ENCODE data around the gene CIT.

Gene CIT

GRCh38 chr12:119730381-119730780 is 146.7 kb downstream of the CIT start:
- no peaks in the 10 kb centered on the region for H3K27me3 ChIP-seq (ENCODE audit: insufficient read depth, low read length)
- no peaks in the 10 kb centered on the region for H3K9me3 ChIP-seq (ENCODE audit: insufficient read depth, low read depth, low read length)
- WGBS, result 96% methylated on average over 13 of the region's 13 CpGs
- no peak overlapping the region for H3K9ac ChIP-seq (ENCODE audit: low read depth, low read length)
- no peaks in the 10 kb centered on the region for H3K4me1 ChIP-seq (ENCODE audit: insufficient read depth, low read length)
- no peak overlapping the region for H3K27ac ChIP-seq (ENCODE audit: low read depth, low read length)
- peaks cover 72% of the 10 kb centered on the region for H3K36me3 ChIP-seq (ENCODE audit: insufficient read depth, low read length)
- no peak overlapping the region for H3K4me3 ChIP-seq (ENCODE audit: low read length)

GRCh38 chr12:119729871-119730270 is 147.2 kb downstream of the CIT start:
- Histone ChIP-seq H3K4me3 (ENCODE audit: low read length) (no peak overlapping the region), H3K36me3 (ENCODE audit: insufficient read depth, low read length) (peaks cover 67% of the 10 kb centered on the region), H3K9ac (ENCODE audit: low read depth, low read length) (no peak overlapping the region), H3K27me3 (ENCODE audit: insufficient read depth, low read length) (no peaks in the 10 kb centered on the region), H3K4me1 (ENCODE audit: insufficient read depth, low read length) (no peaks in the 10 kb centered on the region), H3K9me3 (ENCODE audit: insufficient read depth, low read depth, low read length) (no peaks in the 10 kb centered on the region), H3K27ac (ENCODE audit: low read depth, low read length) (no peak overlapping the region)
- WGBS, result 96% methylated on average over 6 of the region's 8 CpGs

- Histone ChIP-seq H3K27me3 (ENCODE audit: insufficient read depth, low read length) (no peaks in the 10 kb centered on the region), H3K9me3 (ENCODE audit: insufficient read depth, low read depth, low read length) (no peaks in the 10 kb centered on the region), H3K4me3 (ENCODE audit: low read length) (no peak overlapping the region), H3K9ac (ENCODE audit: low read depth, low read length) (no peak overlapping the region), H3K4me1 (ENCODE audit: insufficient read depth, low read length) (no peaks in the 10 kb centered on the region), H3K36me3 (ENCODE audit: insufficient read depth, low read length) (peaks cover 53% of the 10 kb centered on the region), H3K27ac (ENCODE audit: low read depth, low read length) (no peak overlapping the region)
- 93% methylated on average over 6 of the region's 6 CpGs for WGBS
Measured at GRCh38 chr12:119728444-119728745, 148.7 kb downstream of the CIT start.

GRCh38 chr12:119727600-119728443 is 149.3 kb downstream of the CIT start:
- Histone ChIP-seq H3K9me3 (ENCODE audit: insufficient read depth, low read depth, low read length) (no peaks in the 10 kb centered on the region), H3K4me1 (ENCODE audit: insufficient read depth, low read length) (no peaks in the 10 kb centered on the region), H3K36me3 (ENCODE audit: insufficient read depth, low read length) (peaks cover 50% of the 10 kb centered on the region), H3K27me3 (ENCODE audit: insufficient read depth, low read length) (no peaks in the 10 kb centered on the region), H3K9ac (ENCODE audit: low read depth, low read length) (no peak overlapping the region), H3K27ac (ENCODE audit: low read depth, low read length) (no peak overlapping the region), H3K4me3 (ENCODE audit: low read length) (no peak overlapping the region)
- WGBS, result 98% methylated on average over 3 of the region's 3 CpGs

GRCh38 chr12:119725523-119725922 is 151.6 kb downstream of the CIT start:
- 95% methylated on average over 4 of the region's 4 CpGs for whole genome bisulfite sequencing
- Histone ChIP-seq H3K9me3 (ENCODE audit: insufficient read depth, low read depth, low read length) (no peaks in the 10 kb centered on the region), H3K4me1 (ENCODE audit: insufficient read depth, low read length) (no peaks in the 10 kb centered on the region), H3K9ac (ENCODE audit: low read depth, low read length) (no peak overlapping the region), H3K36me3 (ENCODE audit: insufficient read depth, low read length) (peaks cover 57% of the 10 kb centered on the region), H3K27me3 (ENCODE audit: insufficient read depth, low read length) (no peaks in the 10 kb centered on the region), H3K27ac (ENCODE audit: low read depth, low read length) (no peak overlapping the region), H3K4me3 (ENCODE audit: low read length) (no peak overlapping the region)

- Histone ChIP-seq H3K4me1 (ENCODE audit: insufficient read depth, low read length) (no peaks in the 10 kb centered on the region), H3K9me3 (ENCODE audit: insufficient read depth, low read depth, low read length) (no peaks in the 10 kb centered on the region), H3K4me3 (ENCODE audit: low read length) (no peak overlapping the region), H3K9ac (ENCODE audit: low read depth, low read length) (no peak overlapping the region), H3K36me3 (ENCODE audit: insufficient read depth, low read length) (peaks cover 58% of the 10 kb centered on the region), H3K27ac (ENCODE audit: low read depth, low read length) (no peak overlapping the region), H3K27me3 (ENCODE audit: insufficient read depth, low read length) (no peaks in the 10 kb centered on the region)
- 96% methylated on average over 4 of the region's 4 CpGs for WGBS
Measured at GRCh38 chr12:119721306-119721705, 155.8 kb downstream of the CIT start.

DNA sequence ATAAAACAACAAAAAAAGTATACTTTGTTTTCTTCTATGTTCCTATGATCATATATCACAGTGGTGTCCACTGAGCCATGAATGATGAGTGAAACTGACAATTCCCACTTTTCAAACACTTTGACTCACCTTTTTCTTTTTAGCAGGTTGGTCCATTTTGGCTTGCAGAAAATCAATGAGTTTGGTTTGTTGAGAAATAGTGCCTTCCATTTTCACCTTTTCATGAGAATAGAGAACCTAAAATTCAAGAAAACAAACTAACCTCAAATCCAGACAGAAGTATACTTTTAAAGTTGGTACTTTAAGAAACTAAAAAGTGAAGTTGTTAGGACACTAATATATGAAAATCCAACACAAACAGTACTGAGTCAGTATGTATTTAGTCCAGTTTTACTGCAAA is 156.8 kb downstream of the CIT start:
- H3K9me3 ChIP-seq (ENCODE audit: insufficient read depth, low read depth, low read length), result no peaks in the 10 kb centered on the region
- peaks cover 61% of the 10 kb centered on the region for H3K36me3 ChIP-seq (ENCODE audit: insufficient read depth, low read length)
- no peaks in the 10 kb centered on the region for H3K4me1 ChIP-seq (ENCODE audit: insufficient read depth, low read length)
- H3K4me3 ChIP-seq (ENCODE audit: low read length), result no peak overlapping the region
- no peak overlapping the region for H3K9ac ChIP-seq (ENCODE audit: low read depth, low read length)
- no peaks in the 10 kb centered on the region for H3K27me3 ChIP-seq (ENCODE audit: insufficient read depth, low read length)
- H3K27ac ChIP-seq (ENCODE audit: low read depth, low read length), result no peak overlapping the region

DNA sequence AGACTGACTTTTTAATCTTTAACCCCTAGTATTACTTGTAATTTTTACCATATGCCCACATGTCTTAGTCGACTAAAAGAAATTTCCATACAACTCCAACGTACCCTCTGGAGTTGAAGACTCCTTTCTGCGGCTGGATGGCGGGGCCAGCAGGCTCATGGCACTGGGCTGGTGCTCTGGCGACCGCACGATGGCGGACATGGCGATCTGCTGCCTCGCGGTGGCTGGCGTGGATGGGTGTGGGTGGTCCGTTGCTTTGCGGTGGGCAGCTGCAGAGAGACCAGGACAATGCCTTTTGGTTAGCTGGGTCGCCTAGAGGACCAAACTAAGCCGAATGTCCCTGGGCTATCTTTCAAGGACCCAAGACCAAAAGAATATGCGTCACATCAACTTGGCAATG is 159.0 kb downstream of the CIT start:
- 97% methylated on average over 17 of the region's 17 CpGs for WGBS

GRCh38 chr12:119715268-119715620 is 161.9 kb downstream of the CIT start:
- H3K4me3 ChIP-seq (ENCODE audit: low read length), result no peak overlapping the region
- 94% methylated on average over 3 of the region's 3 CpGs for WGBS
- no peaks in the 10 kb centered on the region for H3K9me3 ChIP-seq (ENCODE audit: insufficient read depth, low read depth, low read length)
- H3K4me1 ChIP-seq (ENCODE audit: insufficient read depth, low read length), result no peaks in the 10 kb centered on the region
- no peaks in the 10 kb centered on the region for H3K27me3 ChIP-seq (ENCODE audit: insufficient read depth, low read length)
- no peak overlapping the region for H3K9ac ChIP-seq (ENCODE audit: low read depth, low read length)
- peaks cover 92% of the 10 kb centered on the region for H3K36me3 ChIP-seq (ENCODE audit: insufficient read depth, low read length)
- H3K27ac ChIP-seq (ENCODE audit: low read depth, low read length), result no peak overlapping the region

More for the DNA sequence above, 159.0 kb downstream of the CIT start:
- Histone ChIP-seq H3K4me1 (ENCODE audit: insufficient read depth, low read length) (no peaks in the 10 kb centered on the region), H3K4me3 (ENCODE audit: low read length) (no peak overlapping the region), H3K27ac (ENCODE audit: low read depth, low read length) (no peak overlapping the region), H3K36me3 (ENCODE audit: insufficient read depth, low read length) (peaks cover 80% of the 10 kb centered on the region), H3K9me3 (ENCODE audit: insufficient read depth, low read depth, low read length) (no peaks in the 10 kb centered on the region), H3K27me3 (ENCODE audit: insufficient read depth, low read length) (no peaks in the 10 kb centered on the region), H3K9ac (ENCODE audit: low read depth, low read length) (no peak overlapping the region)

DNA sequence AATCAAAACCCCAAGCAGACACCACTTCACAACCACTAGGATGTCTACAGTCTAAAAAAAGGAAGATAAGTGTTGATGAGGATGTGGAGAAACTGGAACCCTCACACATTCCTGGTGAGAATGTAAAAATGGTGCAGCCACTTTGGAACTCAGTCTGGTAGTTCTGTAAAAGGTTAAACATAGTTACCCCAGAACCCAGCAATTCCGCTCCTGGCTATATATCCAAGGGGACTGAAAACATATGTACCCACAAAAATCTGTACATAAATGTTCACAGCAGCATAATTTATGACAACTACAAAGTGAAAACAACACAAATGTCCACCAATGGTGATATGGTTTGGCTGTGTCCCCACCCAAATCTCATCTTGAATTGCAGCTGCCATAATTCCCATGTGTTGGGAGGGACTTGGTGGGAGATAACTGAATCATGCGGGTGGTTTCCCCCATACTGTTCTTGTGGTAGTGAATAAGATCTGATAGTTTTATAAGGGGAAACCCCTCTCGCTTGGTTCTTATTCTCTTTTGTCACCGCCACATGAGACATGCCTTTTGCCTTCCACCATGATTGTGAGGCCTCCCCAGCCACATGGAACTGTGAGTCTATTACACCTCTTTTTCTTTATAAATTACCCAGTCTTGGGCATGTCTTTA is 162.4 kb downstream of the CIT start:
- WGBS, result 94% methylated on average over 4 of the region's 4 CpGs
- Histone ChIP-seq H3K27me3 (ENCODE audit: insufficient read depth, low read length) (no peaks in the 10 kb centered on the region), H3K9ac (ENCODE audit: low read depth, low read length) (no peak overlapping the region), H3K36me3 (ENCODE audit: insufficient read depth, low read length) (peaks cover 92% of the 10 kb centered on the region), H3K9me3 (ENCODE audit: insufficient read depth, low read depth, low read length) (no peaks in the 10 kb centered on the region), H3K4me1 (ENCODE audit: insufficient read depth, low read length) (no peaks in the 10 kb centered on the region), H3K4me3 (ENCODE audit: low read length) (no peak overlapping the region), H3K27ac (ENCODE audit: low read depth, low read length) (no peak overlapping the region)

DNA sequence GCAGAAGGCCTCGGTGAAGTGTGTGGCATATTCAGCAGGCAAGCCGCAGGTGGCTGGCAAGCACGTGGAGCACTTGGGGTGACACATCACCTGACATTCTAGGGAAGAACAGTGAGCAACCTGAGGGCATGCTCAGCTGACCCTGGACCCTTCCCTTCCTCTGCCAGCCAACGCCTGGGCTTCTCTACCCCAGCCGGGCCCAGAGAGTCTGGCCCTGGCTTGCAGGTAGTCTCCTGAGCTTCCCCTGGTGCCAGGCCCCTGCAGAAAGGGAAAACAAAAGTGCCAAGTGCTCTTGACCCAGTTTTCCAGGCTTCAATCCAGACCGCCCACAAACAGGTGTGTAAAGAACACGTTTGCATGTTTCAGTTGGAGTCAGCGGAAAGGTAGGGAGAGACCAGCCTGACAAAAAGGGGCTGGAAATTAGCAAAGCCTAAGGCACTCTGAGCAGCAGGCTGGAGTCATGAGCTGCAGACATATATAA is 163.5 kb downstream of the CIT start:
- WGBS, result 97% methylated on average over 8 of the region's 8 CpGs
- Histone ChIP-seq H3K9me3 (ENCODE audit: insufficient read depth, low read depth, low read length) (no peaks in the 10 kb centered on the region), H3K4me1 (ENCODE audit: insufficient read depth, low read length) (no peaks in the 10 kb centered on the region), H3K9ac (ENCODE audit: low read depth, low read length) (no peak overlapping the region), H3K4me3 (ENCODE audit: low read length) (no peak overlapping the region), H3K27me3 (ENCODE audit: insufficient read depth, low read length) (no peaks in the 10 kb centered on the region), H3K36me3 (ENCODE audit: insufficient read depth, low read length) (peaks cover 92% of the 10 kb centered on the region), H3K27ac (ENCODE audit: low read depth, low read length) (no peak overlapping the region)
